Calu3 (cell line): ENCODE data around the gene PKIB. TPM values are rescaled to one million over a fixed set of nuclear protein-coding genes. Genes with fewer than 3 reads are reported as not detected.

Source experiments
- Bru-seq: library from RNA; stranded (reverse); fragments of 400-500 nt; gene quantifications from one replicate; lab custom pipeline; 2021; lab: Mats Ljungman, UMichigan
- BruChase-seq, 2 experiments: library from RNA; stranded (reverse); fragments of 400-500 nt; gene quantifications; one replicate each; lab custom pipeline; 2021; lab: Mats Ljungman, UMichigan
- BruUV-seq: library from RNA; stranded (reverse); fragments of 400-500 nt; replicated peaks from 2 replicates; lab custom pipeline; 2021; lab: Mats Ljungman, UMichigan
- CTCF ChIA-PET: fragments of 300-600 bp; sonication (Branson Sonifier 250); formaldehyde crosslinking; loops from one replicate; lab custom pipeline; 2022; ENCODE audit warnings: antibody characterized with exemption; lab: Charles Lee
- DNase-seq: peaks from one replicate; pipeline ENCODE4 v3.0.0; 2022
- H3K27ac Mint-ChIP-seq: one replicate; pipeline ENCODE4 v1.8.0; 2022; ENCODE audit warnings: mixed read lengths; ENCODE audit not compliant: unreplicated experiment
- H3K27me3 Mint-ChIP-seq: one replicate; pipeline ENCODE4 v1.8.0; 2022; ENCODE audit warnings: mixed read lengths; ENCODE audit not compliant: unreplicated experiment
- H3K36me3 Mint-ChIP-seq: one replicate; pipeline ENCODE4 v1.8.0; 2022; ENCODE audit warnings: mild to moderate bottlenecking, moderate library complexity, mixed read lengths; ENCODE audit not compliant: insufficient read depth, unreplicated experiment
- H3K4me1 Mint-ChIP-seq: one replicate; pipeline ENCODE4 v1.8.0; 2022; ENCODE audit warnings: mild to moderate bottlenecking, low read depth, mixed read lengths; ENCODE audit not compliant: unreplicated experiment
- H3K4me3 Mint-ChIP-seq: one replicate; pipeline ENCODE4 v1.8.0; 2022; ENCODE audit warnings: mild to moderate bottlenecking, low read depth, moderate library complexity, mixed read lengths; ENCODE audit not compliant: unreplicated experiment
- H3K9me3 Mint-ChIP-seq: one replicate; pipeline ENCODE4 v1.8.0; 2022; ENCODE audit warnings: low read depth, mixed read lengths; ENCODE audit not compliant: unreplicated experiment
- CTCF ChIP-seq: fragments of 200-600 bp; IDR thresholded peaks from one replicate; pipeline ENCODE4 v1.8.0; 2022; ENCODE audit warnings: antibody characterized with exemption; ENCODE audit not compliant: unreplicated experiment
- intact Hi-C: fragments of 100-400 bp; cut with micrococcal nuclease; formaldehyde crosslinking; loops from one replicate; pipeline ENCODE4 v1.10.0; 2022; ENCODE audit not compliant: unreplicated experiment
- long read RNA-seq: library from polyadenylated mRNA; stranded (forward); transcript quantifications from one replicate; pipeline ENCODE4 v2.0.0, GENCODE V29; 2022
- total RNA-seq: library from RNA; stranded (reverse); gene quantifications from 2 replicates; pipeline ENCODE4 v1.2.3, GENCODE V29; 2022

The PKIB gene
- total RNA-seq, result 11.8 and 17.2 TPM in 2 replicates
- Bru-seq, nascent RNA, result percentile 45 among the genes with signal in this experiment
- BruChase-seq, experiment 1, labeled RNA remaining after a 6-hour chase, result percentile 36 among the genes with signal in this experiment
- BruChase-seq, experiment 2, labeled RNA remaining after a 2-hour chase, result percentile 31 among the genes with signal in this experiment
- long read RNA-seq, transcript PKIB-205 (5 exons, 1,398 nt), result major isoform, 27 of 37 reads
- long read RNA-seq, partial matches to known transcripts, result 2 of 37 reads
- long read RNA-seq, other reads (novel, unspliced or antisense), result 7 of 37 reads

GRCh38 chr6:122609881-122610689 lies at the start of gene PKIB:
Gene PKIB, plus strand, starts transcription at chr6:122610405. Its CDS starts 107,390 bp downstream, at chr6:122717795.
- no TSS peak for BruUV-seq
- peak within 1 kb of the TSS; percentile 39 for H3K27ac Mint-ChIP-seq
- intact Hi-C loops, result loop anchor here (1.0 to 10.0 kb wide), 5 partner anchors 11 to 227 kb away; partner anchors contain the start of gene SERINC1
- H3K4me1 Mint-ChIP-seq, result no peaks in the 10 kb centered on the region
- H3K27me3 Mint-ChIP-seq, result no peaks in the 10 kb centered on the region
- H3K36me3 Mint-ChIP-seq, result peaks cover 26% of the 10 kb centered on the region
- CTCF ChIA-PET, result interaction anchor here (0.6 to 1.9 kb wide), 8 partner anchors 12 to 229 kb away, joined by 3 to 10 read pairs (median 4); no protein-coding TSS in a partner anchor
- H3K4me3 Mint-ChIP-seq, result peak within 1 kb of the TSS; percentile 88
- TF ChIP-seq CTCF, result peak; percentile 21
- no peaks in the 10 kb centered on the region for H3K9me3 Mint-ChIP-seq
- peak; percentile 87 for DNase-seq

GRCh38 chr6:122563364-122564052 lies 46.7 kb upstream of the PKIB start:
- no peaks in the 10 kb centered on the region for H3K4me1 Mint-ChIP-seq
- no peaks in the 10 kb centered on the region for H3K27me3 Mint-ChIP-seq
- no peak for TF ChIP-seq CTCF
- no peak for DNase-seq
- no peak overlapping the region for H3K4me3 Mint-ChIP-seq
- H3K27ac Mint-ChIP-seq, result no peak overlapping the region
- H3K9me3 Mint-ChIP-seq, result peaks cover 8% of the 10 kb centered on the region
- intact Hi-C loops, result no loop called here
- H3K36me3 Mint-ChIP-seq, result no peaks in the 10 kb centered on the region
- CTCF ChIA-PET, result no interaction called here
- BruUV-seq, result no TSS peak

- CTCF ChIA-PET, result no interaction called here
- Mint-ChIP-seq H3K4me1 (no peaks in the 10 kb centered on the region), H3K27me3 (no peaks in the 10 kb centered on the region), H3K36me3 (no peaks in the 10 kb centered on the region), H3K27ac (no peak overlapping the region), H3K4me3 (no peak overlapping the region), H3K9me3 (peaks cover 8% of the 10 kb centered on the region)
- no peak for DNase-seq
- no TSS peak for BruUV-seq
- intact Hi-C loops, result no loop called here
- no peak for TF ChIP-seq CTCF
Observed at GRCh38 chr6:122564230-122564629, 46.0 kb upstream of the PKIB start.

- CTCF ChIA-PET, result no interaction called here
- H3K9me3 Mint-ChIP-seq, result peaks cover 6% of the 10 kb centered on the region
- H3K4me1 Mint-ChIP-seq, result no peaks in the 10 kb centered on the region
- intact Hi-C loops, result no loop called here
- H3K27ac Mint-ChIP-seq, result no peak overlapping the region
- no TSS peak for BruUV-seq
- no peaks in the 10 kb centered on the region for H3K27me3 Mint-ChIP-seq
- no peak for DNase-seq
- H3K4me3 Mint-ChIP-seq, result no peak overlapping the region
- TF ChIP-seq CTCF, result no peak
- H3K36me3 Mint-ChIP-seq, result no peaks in the 10 kb centered on the region
Observed at GRCh38 chr6:122565708-122566107, 44.5 kb upstream of the PKIB start.
